Fibroblast of the conjunctiva (primary cell): ENCODE measurements around the gene CD248.
"Not testable (repeated sequence)": the region's sequence is repeated elsewhere in the genome, so short reads cannot be mapped to it uniquely, and the experiment has no call there.

ENCODE experiments used
- DNase-seq: peaks from one replicate; pipeline ENCODE4 v3.0.0-alpha.2; 2010; ENCODE audit warnings: low read depth

CD248 gene

DNA sequence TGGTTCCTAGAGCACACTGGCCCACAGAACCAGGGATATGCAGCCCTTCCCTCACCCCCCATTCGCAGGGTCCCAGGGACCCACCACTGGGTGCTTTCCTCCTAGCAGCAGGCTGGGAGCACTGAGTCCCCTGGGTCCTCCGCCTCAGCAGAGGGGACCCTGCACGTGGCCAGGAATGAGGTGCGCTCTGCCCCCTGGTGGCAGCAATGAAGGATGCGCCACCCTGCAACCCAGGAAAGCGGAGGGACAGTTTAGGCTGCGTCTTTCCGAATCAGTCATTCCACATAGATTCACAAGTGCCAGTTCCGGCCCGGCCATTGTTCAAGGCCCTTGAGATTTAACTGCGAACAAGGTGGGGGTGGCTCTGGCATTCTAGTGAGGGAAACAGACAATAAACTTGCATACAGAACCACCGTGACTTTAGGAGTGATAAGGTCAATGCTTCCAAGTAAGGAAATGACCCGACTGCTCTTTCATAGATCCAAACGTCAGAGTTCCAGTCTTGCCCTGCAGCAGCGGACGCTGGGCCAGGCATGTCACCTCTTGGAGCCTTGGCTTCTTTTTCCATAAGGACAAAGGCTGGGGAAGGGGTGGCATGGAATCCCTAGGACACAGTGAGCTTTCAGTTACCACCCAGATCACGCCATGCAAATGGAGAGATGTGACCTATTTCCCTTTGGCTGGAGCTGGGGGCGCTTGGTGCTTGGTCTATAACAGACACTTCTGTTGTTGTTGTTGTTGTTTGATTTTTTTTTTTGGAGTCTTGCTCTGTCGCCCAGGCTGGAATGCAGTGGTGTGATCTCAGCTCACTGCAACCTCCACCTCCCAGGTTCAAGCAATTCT is 11.7 kb upstream of the CD248 start:
- DNase-seq, result no peak

- no peak for DNase-seq
Measured at GRCh38 chr11:66328031-66328301, 11.1 kb upstream of the CD248 start.

DNA sequence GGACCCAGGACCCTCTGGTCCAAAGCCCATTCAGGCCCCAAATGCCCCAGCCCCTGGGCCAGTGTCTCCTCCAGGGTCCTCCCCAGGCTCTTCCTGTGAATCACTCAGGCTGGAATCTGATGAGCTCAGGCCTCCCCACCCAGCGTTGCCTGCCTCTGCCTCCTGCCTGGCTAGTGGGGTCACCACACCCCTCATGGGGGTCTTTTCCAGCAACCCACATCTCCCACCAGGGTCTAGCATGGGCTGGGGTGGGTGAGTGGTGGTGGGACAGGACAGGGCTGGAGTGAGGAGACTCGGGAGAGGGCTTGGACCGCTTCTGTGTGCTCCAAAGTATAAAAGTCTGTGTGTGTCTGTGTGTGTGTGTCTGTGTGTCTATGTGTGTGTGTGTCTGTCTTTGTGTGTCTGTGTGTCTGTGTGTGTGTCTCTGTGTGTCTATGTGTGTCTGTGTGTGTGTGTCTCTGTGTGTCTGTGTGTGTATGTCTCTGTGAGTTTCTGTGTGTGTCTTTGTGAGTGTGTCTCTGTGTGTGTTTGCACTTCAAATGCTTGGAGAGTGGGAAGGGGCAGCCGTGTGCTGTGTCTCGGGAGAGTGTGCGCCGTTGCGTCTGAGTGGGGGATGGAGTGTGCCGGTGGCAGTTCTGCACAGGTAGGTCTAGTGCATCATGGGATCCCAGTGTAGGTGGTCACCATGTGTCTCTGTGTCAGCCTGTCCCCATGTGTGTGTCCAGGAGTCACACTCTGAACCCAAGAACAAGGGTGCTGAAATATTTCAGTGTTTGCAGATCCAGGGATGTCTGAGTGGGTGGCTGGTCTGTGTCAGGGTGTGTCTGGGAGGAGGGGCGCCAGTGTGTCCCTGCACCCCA is 10.6 kb upstream of the CD248 start:
- DNase-seq, result no peak

- no peak for DNase-seq
Measured at GRCh38 chr11:66326261-66327111, 9.6 kb upstream of the CD248 start.

DNA sequence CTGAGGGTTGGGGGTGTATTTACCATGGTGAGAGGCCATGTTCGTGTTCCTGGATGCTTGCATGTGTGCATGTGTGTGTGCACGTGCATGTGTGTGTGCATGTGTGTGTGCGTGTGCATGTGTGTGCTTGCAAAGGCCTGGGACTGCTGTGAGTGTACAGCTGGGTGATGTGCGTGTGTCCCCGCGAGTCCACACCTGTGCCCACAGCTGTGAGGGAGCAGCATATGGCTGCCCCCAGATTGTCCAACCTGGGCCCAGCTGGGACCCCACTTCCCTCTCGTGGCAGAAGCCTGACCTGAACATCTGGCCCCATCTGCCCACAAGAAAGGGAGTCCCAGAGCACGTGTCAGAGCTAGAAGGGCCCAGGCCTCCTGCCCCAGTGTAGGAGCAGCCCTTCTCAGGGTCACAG is 8.4 kb upstream of the CD248 start:
- DNase-seq, result no peak

DNA sequence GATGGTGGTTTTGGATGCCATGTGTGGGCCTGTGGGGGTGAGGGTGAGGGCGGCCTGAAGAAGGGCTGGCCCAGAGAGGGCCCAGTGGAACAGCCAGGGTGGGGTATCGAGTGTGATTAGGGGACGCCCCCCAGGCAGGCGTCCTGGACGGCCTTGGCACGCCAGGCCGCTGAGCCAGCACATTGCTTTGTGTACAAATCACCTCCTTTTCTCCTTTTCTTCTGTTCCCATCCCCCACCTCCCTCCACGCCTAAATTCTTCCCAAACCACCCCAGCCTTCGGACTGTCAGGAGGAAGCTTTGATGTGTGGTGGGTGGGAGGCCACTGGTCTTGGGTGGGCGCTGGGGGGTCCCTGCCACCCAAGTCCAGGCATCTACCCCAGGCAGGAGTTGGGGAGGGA is 7.8 kb upstream of the CD248 start:
- no peak for DNase-seq

- DNase-seq, result no peak
Measured at GRCh38 chr11:66323684-66324083, 6.8 kb upstream of the CD248 start.

GRCh38 chr11:66322732-66323427 is 6.0 kb upstream of the CD248 start:
- peak; percentile 91 for DNase-seq

- no peak for DNase-seq
Measured at GRCh38 chr11:66321606-66322005, 4.8 kb upstream of the CD248 start.

- DNase-seq, result not testable (repeated sequence)
Measured at GRCh38 chr11:66320748-66321147, 3.9 kb upstream of the CD248 start.

DNA sequence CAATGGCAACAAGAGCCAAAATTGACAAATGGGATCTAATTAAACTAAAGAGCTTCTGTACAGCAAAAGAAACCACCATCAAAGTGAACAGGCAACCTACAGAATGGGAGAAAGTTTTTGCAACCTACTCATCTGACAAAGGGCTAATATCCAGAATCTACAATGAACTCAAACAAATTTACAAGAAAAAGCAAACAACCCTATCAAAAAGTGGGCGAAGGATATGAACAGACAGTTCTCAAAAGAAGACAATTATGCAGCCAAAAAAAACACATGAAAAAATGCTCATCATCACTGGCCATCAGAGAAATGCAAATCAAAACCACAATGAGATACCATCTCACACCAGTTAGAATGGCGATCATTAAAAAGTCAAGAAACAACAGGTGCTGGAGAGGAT is 3.4 kb upstream of the CD248 start:
- not testable (repeated sequence) for DNase-seq

- no peak for DNase-seq
Measured at GRCh38 chr11:66318600-66318970, 1.7 kb upstream of the CD248 start.

DNA sequence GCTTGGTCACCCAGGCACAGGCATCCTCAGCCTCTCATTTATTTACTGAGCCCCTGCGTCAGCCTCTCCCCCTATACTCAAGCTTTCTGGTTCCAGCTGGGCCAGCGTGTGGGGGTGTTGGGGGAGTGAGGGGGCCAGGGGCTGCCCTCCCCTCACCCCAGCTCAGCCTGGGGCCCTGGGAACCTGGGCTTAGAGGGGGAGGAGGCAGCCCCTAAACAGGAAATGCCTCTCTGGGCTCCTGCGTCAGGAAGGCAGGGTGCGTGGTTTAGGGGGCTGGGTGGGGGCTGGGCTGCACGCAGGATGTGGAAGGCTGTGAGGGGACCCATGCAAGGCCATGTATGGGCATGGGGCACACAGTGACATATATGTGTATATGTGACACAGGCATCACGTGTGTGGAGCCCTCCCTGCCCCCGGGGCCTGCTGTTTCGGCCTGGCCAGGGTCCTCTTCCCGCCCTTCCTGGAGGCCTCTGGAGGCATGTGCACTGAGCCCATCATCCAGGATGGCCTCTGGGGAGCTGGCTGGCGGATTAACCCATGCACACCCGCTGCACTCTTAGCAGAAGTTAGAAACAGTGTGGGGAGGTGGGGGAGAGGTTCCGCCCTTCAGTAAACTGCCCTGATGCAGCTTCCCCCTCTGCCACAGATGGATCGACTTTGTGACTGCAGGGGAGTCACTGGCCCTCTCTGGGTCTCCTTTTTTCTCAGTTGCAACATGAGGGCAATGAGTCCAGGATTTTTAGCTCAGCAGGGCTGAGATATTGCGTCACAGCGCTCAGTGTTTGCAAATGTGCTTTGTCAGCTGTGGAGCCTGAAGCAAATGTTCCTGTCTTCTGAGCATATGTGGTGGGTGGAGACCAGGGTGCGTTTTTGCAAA is 1.1 kb upstream of the CD248 start:
- DNase-seq, result peak; percentile 90

DNA sequence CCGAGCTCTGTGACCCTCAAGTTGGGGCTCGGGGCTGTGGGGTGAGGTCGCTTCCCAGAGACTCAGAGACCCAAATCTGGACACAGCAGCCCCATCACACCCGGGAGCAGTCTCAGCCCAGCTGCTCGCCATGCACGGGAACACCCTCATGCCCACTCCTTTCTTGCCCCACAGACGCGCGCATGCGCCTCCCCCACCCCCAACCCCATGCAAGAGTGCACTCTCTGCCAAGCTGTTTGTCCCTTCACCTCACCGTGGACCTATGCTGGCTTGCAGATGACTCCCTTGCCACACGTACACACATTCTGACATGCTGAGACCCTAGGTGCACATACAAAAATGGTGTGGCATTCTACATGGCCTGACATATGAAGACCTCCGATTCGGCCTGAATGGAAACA is 478 bp upstream of the CD248 start:
- no peak for DNase-seq

DNA sequence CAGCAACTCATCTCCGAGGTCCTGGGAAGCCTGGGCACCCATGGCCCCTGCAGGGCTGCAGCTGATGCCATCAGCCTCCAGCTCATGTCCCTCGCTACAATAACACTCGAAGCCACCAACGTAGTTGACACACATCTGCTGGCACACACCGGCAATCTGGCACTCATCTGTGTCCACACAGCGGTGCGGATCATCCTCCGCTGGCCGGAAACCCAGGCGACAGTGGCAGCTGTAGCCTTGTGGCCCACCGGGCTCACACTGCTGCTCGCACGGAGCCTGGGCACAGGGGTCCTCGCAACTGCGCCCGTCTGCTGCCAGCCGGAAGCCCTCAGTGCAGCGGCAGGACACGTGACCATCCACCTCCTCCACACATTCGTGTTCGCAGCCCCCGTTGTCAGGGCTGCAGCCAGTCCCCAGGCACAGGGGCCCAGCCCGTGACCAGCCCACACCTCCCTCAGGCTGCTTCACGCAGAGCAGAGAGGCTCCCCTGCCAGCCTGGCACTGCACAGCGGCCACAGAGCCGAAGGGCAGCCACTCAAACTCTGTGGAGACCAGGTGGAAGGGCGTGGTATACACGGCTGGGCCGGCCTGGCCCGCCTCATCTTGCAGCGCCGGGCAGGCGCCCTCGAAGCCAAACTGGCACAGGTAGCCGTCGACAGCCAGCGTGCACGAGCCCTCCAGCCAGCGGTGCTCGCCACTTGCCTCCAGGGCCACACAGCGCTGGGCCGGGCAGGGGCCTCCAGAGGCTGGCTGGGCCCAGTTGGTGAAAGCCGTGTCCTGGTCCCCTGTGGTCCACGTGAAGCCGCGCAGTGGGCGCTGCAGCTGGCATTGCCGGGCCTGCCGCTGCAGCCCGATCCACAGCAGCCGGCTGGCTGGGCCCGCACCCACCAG is 678 bp downstream of the CD248 start:
- DNase-seq, result no peak

- no peak for DNase-seq
Measured at GRCh38 chr11:66315498-66315885, 1.4 kb downstream of the CD248 start.

DNA sequence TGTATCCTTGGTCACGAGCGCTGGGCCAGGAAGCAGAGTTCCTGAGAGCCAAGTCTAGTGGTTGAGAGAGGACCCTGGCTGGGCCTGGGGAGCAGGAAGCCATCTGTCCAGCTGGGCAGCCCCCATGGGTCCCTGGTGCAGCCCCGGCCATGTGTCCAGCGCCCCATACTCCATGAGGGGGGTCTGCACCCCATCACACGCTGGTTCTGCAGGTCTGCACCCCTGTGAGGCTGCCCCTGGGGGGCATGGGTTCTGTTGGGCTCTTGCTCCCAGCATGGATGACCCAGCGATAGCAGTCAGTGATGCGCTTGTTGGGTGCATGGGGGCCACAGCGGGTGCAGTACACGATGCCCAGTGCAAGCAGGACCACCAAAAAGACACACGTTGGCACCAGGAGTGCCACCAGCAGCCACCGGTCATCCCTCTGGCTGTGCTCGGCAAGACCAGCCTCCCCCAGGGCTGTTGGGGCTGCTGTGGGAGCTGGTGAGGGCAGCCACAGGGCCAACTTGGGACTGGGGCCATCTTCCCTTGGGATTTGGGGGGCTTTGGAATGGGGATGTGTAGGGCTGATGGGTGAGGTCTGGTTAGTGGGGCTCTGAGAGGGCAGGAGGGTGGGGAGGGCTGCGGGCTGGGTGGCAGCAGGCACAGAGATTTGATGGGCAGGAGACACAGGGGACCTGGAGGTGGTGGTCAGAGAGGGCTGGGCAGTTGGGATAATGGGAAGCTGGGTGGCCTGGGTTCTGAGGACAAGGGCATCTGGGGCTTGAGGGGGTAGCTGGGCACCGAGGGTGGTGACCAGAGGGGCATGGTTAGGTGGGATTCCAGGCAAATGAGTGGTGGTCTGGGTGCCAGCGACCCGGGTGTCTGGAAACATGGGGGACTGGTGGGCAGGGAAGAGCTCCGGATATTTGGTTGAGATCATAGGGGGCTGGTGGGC is 2.0 kb downstream of the CD248 start:
- DNase-seq, result no peak

DNA sequence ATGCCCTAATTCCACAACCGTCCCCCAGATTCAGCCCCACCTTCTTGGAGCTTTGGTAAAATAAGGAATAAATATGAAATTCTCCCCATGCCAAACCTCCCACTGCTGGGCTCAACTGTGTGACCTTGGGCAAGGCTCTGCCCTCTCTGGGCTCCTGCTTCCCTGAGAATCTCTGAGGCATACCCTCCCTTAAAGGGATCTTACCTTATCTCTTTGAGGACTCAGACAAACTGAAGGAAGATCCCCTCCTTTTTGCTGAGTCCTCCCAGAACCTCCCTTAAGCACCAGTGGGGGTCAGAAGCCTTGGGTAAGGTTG is 2.7 kb downstream of the CD248 start:
- no peak for DNase-seq
